ENCODE results near the gene CDC27.

GRCh38 chr17:47078801-47079200 is 110.3 kb downstream of the CDC27 start:
- TF ChIP-seq POLR2A (IDR thresholded peaks at IDR 0.05; ENCODE audit: low read depth, low read length): no peak
- no peak for TF ChIP-seq POLR2AphosphoS5 (IDR thresholded peaks at IDR 0.05; ENCODE audit: low read depth, low read length)
- no peak for TF ChIP-seq TAF1 (IDR thresholded peaks at IDR 0.05; ENCODE audit: borderline replicate concordance, low read depth, low read length)

All from GM12892 (cell line).